HG03159 (cell line): ENCODE measurements around the gene LRRC25.
"Not testable (repeated sequence)": the region's sequence is repeated elsewhere in the genome, so short reads cannot be mapped to it uniquely, and the experiment has no call there.

ENCODE experiments used
- ATAC-seq: cut with Tn5 transposase; IDR thresholded peaks from one replicate; pipeline ENCODE4 v1.9.1; 2021; ENCODE audit warnings: mild to moderate bottlenecking, moderate library complexity; ENCODE audit not compliant: unreplicated experiment

LRRC25 gene

GRCh38 chr19:18405754-18406153, 8.3 kb upstream of the LRRC25 start:
- ATAC-seq: not testable (repeated sequence)

DNA sequence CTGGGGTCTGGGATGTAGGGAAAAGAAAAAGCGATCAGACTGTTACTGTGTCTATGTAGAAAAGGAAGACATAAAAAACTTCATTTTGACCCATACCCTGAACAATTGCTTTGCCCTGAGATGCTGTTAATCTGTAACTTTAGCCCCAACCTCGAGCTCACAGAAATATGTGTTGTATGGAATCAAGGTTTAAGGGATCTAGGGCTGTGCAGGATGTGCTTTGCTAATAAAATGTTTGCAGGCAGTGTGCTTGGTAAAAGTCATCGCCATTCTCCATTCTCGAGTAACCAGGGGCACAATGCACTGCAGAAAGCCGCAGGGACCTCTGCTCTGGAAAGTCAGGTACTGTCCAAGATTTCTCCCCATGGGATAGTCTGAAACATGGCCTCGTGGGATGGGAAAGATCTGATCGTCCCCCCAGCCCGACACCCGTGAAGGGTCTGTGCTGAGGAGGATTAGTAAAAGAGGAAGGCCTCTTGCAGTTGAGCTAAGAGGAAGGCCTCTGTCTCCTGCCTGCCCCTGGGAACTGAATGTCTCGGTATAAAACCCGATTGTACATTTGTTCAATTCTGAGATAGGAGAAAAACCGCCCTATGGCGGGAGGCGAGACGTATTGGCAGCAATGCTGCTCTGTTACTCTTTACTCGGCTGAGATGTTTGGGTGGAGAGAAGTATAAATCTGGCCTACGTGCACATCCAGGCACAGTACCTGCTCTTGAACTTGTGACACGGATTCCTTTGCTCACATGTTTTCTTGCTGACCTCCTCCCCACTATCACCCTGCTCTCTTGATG, 5.2 kb upstream of the LRRC25 start:
- not testable (repeated sequence) for ATAC-seq

- no peak for ATAC-seq
Measured at GRCh38 chr19:18401580-18402112, 4.2 kb upstream of the LRRC25 start.

DNA sequence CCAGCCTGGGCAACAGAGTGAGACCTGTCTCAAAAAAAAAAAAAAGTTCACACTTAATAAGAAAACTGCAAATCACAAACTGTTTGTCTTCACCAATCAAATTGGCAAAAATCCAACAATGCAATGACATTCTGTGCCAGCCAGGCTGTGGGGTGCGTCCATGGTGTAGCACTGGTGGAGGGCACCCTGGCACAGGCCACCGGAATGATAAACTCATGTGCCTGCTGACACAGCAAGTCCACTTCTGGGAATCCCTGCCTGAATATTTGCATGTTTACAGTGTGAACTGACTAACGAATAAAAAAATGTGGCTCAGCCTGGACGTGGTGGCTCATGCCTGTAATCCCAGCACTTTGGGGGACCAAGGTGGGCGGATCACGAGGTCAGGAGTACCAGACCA, 1.6 kb upstream of the LRRC25 start:
- ATAC-seq: no peak

DNA sequence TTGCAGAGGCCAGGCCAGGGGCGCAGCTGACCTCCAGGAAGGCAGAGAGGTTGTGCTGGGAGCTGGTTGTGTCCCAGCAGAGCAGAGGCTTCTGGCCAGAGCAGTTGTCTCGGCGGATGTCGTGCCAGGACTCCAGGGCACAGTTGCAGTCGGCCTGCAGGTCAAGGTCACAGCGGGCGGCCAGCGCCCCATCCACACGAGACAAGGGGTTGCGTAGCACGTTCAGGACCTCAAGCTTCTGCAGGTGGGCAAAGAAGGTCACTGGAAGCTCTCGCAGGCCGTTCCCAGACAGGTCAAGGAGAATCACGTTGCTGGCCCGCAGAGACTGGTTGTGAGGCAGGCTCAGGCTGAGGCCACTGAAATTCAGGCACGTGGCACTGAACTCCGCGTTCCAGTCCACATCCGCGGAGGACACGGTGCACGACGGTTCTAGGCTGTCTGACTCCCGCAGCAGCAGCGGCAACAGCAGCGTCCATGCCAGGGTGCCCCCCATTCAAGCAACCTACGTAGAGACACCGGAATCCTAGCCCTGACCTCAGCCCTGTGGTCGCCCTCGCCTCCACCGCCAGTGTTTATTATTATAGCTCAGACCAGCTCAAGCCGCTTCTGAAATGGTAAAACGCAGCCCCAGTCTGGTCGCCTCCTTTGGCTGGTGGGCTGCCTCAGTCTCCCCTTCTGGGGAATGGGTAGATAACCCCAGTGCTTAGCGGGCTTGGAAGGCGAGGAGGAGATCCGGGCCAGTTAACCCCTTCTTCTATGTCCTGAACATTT, 766 bp downstream of the LRRC25 start:
- ATAC-seq: no peak

- no peak for ATAC-seq
Measured at GRCh38 chr19:18393836-18394235, 3.6 kb downstream of the LRRC25 start.

GRCh38 chr19:18392926-18393325, 4.5 kb downstream of the LRRC25 start:
- ATAC-seq: no peak

DNA sequence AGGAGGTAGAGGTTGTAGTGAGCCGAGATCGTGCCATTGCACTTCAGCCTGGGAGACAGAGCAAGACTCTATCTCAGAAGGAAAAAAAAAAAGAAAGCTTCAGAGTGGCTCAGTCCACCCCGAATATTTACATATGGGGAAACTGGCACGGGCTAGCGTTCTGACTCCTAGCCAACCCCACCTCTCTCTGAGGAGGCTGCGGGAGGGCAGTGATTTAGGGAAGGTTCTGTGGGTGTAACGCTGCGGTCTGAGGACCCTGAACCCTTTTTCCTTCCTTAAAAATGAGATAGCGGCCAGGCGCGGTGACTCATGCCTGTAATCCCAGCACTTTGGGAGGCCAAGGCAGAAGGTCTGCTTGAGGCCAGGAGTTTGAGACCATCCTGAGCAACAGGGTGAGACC, 5.0 kb downstream of the LRRC25 start:
- ATAC-seq: no peak

DNA sequence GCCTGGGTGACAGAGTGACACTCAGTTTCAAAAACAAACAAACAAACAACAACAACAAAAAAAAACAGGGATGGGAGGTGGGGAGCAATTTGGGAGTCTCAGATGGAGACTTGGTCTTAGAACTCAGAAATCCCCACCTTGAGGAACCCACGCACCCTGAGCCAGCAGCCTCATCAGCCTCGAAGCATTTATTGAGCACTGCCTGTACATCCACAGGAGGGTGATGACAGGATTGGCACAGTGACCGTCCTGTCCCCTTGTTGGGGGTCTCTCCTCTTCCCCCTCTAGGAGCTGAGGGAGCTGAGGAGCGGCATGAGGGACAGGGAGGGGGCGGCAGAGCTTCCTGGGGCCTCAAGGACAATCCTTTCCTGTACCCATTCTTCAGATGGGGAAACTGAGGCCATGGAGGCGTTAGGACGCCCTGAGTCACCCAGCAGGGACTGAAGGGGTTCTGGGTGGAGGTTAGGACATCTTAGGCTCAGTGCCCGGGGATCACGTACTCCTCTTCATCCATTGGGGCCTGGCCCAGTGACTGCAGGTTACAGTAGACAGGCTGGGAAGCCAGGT, 5.8 kb downstream of the LRRC25 start:
- no peak for ATAC-seq

DNA sequence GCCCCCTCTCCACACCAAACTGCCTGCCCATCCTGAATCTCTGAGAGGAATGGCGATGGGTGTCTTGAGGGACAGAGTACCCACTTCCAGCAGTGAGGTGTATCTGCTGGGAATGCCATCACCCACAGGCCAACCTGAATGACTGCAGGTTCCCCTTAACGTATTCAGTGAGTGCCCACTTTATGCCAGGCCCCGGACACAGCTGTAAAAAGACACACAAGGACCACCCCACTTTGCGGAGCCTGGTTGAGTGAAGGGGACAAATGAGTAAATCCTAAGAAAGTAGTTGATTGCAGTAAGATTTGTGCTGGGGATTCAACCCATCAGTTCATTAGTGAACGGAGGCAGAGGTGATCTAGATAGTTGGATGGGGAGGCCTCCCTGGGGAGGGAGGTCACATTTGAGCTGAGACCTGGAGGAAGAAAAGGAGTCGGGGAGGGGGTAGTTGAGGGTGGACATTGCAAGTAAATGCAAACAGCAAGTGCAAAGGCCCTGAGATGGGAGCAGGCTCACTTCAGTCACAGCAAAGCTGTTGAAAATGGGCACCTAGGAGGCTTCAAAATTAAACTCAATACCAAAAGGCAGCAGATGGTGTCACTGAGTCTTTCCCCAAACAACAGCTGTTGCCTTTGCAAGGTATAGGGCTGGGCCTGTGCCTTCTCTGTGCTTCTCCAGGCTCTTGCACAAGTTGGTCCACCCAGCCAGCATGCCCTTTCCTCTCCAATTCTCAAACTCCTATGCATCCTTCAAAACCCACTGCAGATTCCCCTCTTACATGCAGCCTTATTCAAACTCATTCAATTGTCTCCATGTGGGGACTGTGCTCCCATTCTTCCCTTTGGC, 7.1 kb downstream of the LRRC25 start:
- ATAC-seq: no peak

DNA sequence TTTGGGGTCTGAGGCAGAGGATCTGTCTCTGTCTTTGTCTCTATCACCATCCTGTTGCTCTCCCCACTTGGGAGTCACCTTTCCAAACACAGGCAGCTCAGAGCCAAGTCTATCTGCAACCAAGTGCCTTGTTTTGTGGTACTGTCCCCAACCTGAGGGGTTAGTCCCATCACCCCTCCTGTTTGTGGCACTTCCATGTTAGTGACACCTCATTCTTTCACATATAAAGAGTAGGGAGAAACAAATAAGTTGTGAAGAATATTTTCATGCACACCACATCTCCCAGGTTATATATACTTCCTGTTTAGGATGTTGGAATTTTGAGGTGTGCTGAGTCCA, 7.7 kb downstream of the LRRC25 start:
- no peak for ATAC-seq

- ATAC-seq: no peak
Measured at GRCh38 chr19:18388960-18389725, 8.3 kb downstream of the LRRC25 start.

GRCh38 chr19:18388100-18388959, 9.1 kb downstream of the LRRC25 start:
- ATAC-seq: peak; percentile 62

DNA sequence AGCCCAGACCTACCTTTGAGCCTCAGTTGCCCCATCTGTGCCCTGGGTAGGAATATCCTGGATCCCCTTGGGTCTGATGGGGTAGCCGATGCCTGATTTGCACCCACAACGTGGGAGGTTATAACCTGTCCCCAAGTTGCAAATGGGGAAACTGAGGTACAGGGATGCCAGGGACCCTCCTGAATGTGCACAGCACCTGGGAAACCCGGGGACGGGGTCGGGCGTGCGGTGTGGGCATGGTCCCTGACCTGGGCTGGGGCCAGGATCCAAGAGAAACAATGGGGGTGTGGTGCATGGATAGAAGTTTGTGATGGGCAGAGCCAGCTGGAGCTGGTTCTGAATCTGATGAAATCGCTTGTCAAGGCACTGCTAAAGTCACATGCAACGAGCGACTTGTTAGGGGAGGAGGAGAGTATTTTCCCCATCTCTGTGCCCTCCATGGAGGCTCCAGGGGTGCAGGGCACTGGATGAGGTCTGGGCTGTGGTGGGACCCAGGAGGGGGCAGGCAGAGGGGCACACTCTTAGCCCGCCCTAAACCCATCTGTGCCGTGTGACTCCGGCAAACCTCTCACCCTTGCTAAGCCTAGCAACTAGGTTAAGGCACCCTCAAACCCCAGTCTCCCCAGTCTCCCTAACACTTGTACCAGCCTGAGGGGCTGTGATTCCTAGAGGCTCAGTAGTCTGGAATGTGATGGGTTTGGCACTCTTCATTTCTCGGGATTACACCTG, 10.7 kb downstream of the LRRC25 start:
- no peak for ATAC-seq

DNA sequence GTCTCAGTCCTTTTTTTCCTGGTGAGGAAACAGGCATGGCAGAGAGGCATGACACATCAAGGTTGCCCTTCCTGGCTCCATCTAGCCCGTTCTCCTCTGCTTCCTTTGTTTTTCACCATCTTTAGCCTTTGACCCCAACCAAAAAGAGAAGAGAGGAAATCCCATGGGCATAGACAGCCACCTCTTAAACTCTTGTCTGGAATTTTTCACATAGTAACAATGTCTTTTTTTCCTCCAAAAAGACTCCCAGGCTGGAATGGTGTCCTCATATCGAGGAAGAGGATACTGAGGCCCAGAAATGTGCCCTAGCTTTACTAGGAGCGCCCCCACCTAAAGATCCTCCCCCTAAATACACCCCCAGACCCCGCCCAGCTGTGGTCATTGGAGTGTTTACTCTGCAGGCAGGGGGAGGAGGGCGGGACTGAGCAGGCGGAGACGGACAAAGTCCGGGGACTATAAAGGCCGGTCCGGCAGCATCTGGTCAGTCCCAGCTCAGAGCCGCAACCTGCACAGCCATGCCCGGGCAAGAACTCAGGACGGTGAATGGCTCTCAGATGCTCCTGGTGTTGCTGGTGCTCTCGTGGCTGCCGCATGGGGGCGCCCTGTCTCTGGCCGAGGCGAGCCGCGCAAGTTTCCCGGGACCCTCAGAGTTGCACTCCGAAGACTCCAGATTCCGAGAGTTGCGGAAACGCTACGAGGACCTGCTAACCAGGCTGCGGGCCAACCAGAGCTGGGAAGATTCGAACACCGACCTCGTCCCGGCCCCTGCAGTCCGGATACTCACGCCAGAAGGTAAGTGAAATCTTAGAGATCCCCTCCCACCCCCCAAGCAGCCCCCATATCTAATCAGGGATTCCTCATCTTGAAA, 11.5 kb downstream of the LRRC25 start, which contains the start of gene GDF15:
Gene GDF15, plus strand, starts transcription at position 484 of the 868 bp plus-strand sequence. Its CDS starts 32 bp downstream, at position 516.
- ATAC-seq: no peak

DNA sequence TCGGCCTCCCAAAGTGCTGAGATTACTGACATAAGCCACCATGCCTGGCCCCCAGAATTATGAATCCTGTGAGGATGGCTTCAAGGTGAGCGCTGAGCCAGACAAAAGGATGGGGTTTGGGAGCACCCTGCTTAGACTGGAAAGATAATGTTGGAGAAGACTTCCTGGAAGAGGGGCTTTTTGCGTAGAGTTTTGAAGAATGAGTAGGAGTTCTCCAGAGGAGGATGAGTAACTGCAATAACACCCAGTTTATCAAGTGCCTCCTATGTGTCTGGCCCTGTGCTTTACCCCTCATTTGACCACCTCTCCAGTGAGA, 12.1 kb downstream of the LRRC25 start:
- no peak for ATAC-seq

GRCh38 chr19:18384775-18385174, 12.6 kb downstream of the LRRC25 start:
- ATAC-seq: no peak

GRCh38 chr19:18383622-18384021, 13.8 kb downstream of the LRRC25 start:
- ATAC-seq: not testable (repeated sequence)
